NCI-H2227 treated with DMSO at 0.1 percent for 48 hours (cell line): ENCODE measurements around the gene AFM.
"Not testable (repeated sequence)": the region's sequence is repeated elsewhere in the genome, so short reads cannot be mapped to it uniquely, and the experiment has no call there.

ENCODE experiments used
- DNase-seq: peaks from one replicate; lab custom pipeline; 2025; lab: John Stamatoyannopoulos, UW

AFM gene

DNA sequence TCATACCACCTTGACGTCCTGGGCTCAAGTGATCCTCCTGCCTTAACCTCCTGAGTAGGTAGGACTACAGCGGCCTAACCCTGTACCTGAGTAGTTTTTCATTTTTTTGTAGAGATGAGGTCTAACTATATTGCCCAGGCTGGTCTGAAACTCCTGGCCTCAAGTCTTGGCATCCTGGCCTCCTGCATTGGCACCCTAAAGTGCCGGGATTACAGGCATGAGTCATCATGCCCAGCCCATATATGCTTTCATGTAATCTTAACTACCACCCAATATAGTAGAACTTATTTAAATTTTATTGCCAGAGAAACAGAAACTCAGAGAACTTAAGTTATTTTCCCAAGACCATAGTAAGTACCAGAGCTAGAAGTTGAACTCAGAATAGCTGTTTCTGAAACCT, 27.1 kb downstream of the AFM start:
- no peak for DNase-seq

DNA sequence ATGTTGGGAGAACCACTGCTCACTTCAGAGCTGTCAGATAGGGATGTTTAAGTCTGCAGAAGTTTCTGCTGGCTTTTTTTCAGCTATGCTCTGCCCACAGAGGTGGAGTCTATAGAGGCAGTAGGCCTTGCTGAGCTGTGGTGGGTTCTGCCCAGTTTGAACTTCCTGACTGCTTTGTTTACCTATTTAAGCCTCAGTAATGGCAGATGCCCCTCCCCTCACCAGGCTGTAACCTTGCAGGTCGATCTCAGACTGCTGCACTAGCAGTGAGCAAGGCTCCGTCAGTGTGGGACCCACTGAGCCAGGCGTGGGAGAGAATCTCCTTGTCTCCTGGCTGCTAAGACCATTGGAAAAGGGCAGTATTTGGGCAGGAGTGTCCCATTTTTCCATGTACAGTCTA, 36.8 kb downstream of the AFM start:
- no peak for DNase-seq

DNA sequence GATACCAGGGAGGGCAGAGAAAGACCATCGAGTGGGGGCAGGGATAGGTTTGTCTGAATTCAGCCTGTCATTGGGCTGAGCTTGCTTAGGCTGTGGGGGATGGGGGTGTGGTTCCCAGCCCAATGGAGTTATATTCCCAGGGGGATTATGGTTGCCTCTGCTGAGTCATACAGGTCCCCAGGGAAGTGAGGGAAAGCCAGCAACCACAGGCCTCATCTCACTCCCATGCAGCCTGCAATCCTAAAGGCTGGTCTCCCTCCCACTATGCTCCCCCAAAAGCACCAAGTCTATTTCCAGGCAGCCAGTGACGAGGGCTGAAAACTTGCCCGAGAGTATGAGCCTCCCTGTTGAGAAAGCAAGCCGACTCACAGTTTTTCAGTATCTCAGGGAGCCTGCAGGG, 39.3 kb downstream of the AFM start:
- no peak for DNase-seq

DNA sequence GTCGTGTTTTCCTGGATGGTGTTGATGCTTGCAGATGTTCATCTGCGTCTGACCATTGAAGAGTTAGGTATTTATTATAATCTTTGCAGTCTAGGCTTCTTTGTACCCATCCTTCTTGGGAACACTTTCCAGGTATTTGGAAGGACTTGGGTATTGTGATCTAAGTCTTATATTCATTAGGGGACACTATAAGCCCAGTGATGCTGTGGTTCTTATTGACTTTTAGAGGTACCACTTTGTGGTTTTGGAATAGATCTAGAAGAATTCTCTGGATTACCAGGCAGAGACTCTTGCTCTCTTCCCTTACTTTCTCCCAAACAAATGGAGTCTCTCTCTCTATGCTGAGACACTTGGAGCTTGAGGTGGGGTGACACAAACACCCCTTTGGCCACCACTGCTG, 41.6 kb downstream of the AFM start:
- DNase-seq, result no peak

DNA sequence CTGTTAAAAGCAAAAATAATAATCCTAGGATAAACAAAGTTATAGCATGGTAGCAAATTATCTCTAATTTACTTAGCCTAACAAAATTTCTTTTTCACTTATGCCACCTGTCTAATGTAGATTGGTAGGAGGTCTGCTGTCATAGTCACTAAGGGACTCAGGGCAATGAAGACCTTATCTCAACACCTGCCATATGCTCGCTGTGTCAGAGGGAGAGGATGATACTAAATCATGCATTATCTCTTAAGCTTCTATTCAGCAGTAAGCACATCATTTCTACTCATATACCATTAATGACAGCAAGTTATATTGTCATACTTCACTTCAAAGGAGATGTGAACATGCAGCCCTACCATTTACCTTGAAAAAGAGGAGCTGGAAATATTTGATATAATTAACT, 44.1 kb downstream of the AFM start:
- no peak for DNase-seq

DNA sequence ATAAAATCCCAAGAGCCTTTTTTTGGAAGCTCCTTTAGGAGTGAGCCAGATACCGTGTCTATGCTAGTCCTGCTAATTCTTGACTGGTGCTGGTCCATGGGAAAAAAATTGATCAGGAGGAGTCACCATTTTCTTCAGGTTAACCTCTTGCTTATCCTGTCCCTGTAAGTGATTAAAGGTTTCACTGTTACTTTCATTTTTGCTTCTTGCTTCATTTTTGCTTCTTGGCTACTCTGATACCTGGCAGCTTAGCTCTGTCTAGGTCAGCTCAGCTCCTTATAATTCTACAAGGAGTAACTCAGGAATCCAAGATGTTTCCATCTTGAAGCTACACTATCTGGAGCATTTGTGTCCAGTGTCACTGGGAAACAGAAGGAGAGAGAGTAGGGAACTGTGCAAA, 45.7 kb downstream of the AFM start:
- DNase-seq, result no peak

DNA sequence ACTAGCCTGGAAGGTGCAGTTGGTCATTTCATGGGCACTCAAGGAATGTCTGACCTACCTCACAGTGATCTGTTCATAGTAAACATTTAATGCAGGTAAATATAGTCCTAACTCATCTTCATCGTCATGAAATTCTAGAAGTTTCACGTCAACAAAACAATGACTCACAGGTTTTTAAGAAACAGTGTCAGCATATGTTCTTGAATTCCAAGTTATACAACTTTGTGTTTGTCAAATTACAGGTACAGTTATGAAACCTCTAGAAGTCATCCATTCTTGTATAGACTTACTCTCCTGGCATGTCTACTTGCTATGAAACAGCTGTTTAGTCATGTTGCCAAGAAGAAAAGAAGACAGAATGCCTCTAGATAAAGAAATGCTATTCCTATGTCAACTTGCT, 46.6 kb downstream of the AFM start:
- no peak for DNase-seq

DNA sequence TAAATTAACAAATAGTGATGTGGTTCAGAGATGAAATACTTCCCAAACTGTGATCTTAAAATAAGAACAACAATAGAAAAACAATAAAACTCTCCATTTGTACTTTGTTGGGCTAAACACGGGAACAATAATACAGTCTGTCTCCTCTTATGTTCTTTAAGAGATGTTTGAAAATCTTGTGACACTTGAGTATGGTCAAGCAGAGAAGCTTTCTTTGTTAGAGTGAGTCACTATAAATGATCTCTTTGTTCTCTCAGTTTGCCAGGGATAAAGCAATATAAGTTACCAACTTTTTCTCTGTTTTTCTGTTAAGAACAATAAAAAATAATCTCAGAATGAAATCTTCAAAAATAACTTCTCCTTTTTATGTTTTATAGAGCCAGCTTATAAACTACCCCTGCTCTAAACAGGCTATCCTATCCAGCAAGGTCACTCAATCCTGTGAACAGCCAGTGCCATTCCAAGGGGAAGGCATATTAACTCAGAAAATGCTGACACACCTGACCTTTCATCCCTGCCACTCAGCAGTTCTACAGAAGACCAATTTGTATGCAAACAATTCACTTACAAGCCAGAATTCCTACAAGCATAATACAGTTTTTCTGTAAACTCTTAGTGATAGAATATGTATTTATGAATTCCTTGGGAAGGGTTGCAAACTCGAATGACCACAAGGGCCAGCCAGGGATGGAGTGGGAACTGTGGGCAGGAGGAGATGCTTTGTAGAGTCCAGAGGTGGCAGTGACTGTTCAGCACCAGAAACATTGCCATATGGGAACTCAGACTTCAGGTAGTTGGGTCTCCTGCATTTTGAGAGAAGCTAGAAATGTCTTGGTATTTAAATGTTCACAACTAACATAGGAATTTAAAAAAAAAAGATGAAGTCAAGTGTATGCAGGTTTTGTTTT, 52.2 kb downstream of the AFM start:
- no peak for DNase-seq

DNA sequence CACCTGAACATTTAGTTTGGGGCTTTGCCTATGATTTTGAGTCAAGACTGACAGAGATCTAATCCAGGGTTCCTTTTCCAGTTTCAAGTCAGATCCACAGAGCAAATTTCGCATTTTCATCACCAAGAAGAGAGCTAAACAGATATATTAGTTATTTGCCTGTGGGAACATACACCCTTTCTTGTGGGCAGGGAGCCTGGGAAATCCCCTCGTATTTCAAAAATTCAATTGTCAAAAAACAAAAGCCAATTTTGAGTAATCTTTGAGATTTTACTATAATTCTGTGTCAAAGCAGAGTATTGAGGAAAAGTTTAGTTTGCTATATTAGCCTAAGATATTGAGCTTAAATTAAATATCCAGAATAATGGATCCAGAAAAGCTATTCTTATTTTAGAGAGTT, 56.6 kb downstream of the AFM start:
- no peak for DNase-seq

DNA sequence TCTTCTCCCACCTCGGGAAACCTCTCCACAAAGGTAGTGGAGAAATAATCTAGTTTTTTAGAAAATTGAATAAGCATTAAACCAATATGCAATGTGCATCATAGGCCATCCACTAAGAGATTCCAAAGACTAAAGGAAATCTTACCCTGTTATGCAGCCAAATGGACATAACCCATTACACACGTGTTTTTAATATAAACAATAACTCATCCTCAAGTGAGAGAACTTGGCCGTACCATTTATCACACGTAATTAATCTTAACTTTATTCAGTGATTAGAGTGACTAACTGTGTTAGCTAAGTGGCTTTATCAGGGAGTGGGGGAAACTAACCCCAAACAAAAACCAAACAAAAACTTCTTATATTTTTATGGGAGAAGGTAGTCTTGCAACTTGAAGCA, 57.8 kb downstream of the AFM start:
- no peak for DNase-seq

DNA sequence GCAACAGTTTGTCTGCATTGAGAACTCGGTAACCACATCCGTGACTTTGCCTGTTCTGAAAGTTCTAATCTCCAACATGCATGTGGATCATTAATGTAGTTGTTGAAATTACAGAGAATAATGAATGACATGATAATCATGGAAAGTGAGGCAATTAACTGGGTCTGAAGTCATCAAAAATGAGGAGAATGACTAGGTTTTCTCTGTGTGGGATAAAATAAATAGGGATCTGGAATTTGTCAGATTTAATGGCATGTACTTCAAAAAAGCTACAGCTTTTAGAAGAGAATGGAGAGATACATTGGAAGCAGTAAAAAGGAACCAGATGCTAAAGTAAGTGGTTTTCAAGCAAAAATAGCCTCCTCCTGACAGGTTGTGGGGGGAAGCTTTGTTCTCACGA, 59.3 kb downstream of the AFM start:
- no peak for DNase-seq

DNA sequence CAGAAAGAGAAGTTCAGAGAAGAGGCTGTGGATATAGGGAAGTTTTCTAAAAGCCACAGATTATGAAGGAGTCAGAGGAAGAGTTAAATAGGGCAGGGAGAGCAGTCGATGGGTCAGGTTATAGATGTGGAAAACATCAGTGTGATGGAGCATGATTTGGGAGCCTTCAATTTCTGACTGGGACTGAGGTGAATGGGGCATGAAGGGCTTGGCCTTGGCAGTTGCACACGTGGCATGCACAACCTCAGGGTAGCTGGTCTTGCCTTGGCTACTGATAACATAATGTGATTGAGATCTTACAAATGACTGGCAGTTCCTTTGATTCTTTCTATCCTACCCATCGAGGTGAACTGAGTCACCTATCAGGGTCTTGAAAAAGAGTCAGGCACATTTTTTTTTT, 59.7 kb downstream of the AFM start:
- DNase-seq, result no peak

DNA sequence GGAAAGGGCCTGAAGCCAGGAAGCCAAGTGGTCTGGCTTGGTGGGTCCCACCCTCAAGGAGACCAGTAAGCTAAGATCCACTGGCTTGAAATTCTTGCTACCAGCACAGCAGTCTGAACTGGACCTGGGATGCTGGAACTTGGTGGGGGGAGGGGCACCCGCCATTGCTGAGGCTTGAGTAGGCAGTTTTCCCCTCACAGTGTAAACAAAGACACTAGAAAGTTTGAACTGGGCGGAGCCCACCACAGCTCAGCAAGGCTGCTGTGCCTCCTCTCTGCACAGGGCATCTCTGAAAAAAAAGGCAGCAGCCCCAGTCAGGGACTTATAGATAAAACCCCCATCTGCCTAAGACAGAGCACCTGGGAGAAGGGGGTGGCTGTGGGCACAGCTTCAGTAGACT, 63.1 kb downstream of the AFM start:
- no peak for DNase-seq

DNA sequence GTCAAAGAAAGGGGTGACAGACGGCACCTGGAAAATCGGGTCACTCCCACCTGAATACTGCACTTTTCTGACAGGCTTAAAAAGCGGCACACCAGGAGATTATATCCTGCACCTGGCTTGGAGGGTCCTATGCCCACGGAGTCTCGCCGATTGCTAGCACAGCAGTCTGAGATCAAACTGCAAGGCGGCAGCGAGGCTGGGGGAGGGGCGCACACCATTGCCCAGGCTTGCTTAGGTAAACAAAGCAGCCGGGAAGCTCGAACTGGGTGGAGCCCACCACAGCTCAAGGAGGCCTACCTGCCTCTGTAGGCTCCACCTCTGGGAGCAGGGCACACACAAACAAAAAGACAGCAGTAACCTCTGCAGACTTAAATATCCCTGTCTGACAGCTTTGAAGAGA, 69.3 kb downstream of the AFM start:
- DNase-seq, result not testable (repeated sequence)
